ENCODE measurements around the gene DAD1.

The DAD1 gene

DNA sequence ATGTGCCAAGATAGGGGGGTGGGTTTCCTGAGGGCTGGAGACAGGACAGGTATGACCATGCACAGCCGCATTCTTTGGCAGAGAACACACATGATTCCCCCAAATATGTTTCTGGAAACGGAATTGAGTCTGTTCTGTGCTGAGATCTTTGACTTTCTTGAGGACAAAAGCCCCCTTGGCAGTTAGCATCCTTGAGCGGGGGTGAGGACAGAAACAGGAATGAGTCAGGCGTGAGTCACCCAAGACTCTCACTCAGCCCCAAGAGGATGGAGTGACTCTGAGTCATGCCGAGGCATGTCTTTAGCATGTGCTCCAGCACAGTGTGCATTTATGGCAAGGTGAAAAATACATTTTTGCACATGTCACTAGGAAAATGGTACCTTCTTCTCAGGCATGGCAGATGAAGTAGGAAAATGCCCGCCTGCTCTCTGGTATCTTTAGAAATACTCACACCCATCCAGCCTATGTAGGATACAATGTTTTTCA, 52.1 kb downstream of the DAD1 start:
- DNase-seq (ENCODE audit: low read depth) = peak; percentile 92

DNA sequence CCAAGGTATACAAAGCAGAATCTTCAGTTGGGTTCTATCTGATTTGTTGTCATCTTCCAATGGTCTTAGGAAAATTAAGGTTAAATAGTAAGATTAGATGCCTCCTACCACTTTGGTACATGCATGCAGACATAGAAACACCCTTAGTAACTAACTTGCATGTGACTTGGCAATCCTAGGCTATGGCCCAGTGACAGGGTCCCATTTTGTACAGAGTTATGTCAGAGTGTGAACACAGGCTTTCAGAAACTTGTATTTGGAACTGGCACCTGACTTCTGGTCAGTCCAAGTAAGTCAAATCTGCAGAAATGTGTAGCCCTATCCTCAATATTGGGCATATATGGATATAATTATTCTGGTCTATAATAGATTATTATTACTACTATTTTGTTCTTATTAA, 53.1 kb downstream of the DAD1 start:
- DNase-seq (ENCODE audit: low read depth) = no peak

DNA sequence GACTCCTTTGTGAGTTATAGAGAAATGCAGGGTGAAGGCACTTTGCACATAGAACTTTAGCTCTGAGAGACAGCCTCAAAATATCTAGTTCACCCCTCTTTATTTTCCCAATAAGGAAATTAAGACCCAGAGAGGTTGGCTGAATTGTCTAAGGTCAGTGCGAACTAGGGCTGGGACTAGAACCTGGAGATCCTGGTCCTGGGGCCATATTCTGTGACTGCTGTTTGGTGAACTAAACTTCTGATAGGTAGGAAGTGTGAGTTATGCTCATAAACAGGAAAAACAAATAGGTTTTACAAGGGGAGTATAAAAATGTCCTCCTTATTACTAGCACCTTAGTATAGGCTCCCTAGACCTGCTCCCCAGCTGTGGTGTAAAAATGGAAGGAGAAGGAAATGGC, 53.9 kb downstream of the DAD1 start:
- DNase-seq (ENCODE audit: low read depth) = no peak

DNA sequence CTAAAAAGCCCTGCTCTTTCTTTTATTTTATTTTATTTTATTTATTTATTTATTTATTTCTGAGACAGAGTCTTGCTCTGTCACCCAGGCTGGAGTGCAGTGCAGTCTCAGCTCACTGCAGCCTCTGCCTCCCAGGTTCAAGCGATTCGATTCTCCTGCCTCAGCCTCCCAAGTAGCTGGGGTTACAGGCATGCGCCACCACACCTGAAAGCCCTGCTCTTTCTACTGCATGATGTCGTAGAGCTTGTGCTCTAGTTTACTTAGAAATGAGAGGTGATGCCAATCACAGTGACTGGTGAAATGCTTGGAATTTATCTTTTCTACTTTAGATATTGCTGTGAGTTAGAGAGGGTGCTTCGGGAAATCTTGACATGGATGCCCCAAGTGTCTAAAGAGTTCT, 54.5 kb downstream of the DAD1 start:
- no peak for DNase-seq (ENCODE audit: low read depth)

DNA sequence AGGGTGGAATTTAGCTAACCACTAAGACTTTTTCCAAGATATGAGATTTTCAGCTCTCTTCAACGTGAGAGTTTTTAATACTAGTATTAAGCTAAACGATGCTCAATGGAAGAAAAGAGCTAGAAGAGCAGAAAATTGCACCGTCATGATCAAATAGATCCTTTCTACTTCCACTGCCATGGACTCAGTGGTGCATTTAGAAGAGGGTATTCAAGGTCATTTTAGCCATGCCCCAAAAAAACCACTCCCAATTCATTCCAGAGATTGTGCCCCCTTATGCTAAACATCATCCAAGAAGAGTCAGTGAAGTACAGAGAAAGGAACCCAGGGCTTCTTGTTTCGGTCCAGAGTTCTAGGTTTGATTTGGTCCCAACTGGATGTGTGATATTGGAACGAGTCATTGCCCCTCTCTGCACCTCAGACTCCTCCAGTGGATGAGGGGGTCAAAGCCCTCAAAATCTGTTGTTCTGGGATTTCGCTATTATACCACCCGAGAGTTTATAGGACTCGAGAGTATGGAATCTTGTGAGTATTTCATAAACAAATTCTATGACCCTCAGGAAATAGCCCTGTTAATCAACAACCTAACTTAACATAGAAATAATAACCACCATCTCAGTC, 55.2 kb downstream of the DAD1 start:
- DNase-seq (ENCODE audit: low read depth) = no peak

DNA sequence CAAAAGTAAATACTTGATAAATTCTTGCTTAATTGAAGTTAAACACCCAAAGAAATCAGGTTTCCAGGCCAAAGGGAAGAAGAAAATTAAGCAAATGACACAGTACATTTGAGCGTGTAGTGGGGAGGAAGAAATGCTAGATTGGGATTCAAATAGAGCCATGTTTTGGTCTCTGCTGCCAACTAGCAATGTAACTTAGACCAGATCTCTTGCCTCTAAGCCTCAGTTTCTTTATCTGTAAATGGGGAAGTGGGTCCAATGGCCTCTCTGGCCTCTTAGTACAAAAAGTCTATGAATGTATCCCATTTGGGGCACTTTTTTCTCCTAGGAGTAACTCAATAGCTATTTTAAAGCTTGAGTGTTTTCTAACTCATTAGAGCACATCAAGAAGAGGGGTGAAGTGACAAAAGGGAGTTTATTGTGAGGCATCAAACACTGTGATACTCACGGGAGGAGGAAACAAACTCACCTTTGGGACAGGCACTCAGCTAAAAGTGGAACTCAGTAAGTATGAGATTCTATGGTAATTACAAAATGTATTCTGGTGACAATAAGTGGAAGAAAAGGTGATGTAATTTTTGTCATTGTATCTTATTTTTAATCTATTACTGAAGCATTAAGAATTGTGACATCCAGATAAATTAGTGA, 55.8 kb downstream of the DAD1 start:
- no peak for DNase-seq (ENCODE audit: low read depth)

DNA sequence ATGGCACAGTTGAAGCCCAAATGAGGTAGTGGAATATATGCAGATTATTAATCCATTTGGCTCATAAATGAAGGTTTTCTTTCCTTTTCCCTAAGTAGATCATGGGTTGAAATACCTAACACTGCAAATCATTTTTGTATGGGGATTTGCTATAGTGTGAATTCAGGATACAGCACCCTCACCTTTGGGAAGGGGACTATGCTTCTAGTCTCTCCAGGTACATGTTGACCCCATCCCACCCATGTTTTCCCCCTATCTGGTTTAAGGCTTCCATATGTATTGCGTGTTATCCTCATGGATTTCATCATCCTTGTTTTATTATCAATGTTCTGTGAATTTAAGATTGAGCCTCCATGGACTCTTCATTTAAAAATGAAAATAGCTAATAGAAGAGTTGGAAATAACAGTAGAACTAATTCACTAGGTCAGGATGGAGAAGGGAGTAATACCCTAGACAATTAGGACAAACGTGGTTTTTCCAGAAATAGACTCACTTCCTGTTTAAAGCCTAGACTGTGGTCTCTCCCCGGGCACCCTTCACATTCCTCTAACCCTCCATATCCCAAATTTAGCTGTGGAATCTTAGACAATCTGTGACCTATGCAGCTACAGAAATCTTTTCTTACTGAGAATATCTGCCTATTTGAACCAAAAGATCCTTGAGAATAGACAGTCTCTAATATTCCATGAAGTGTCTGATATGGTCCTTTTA, 56.5 kb downstream of the DAD1 start:
- DNase-seq (ENCODE audit: low read depth) = no peak

DNA sequence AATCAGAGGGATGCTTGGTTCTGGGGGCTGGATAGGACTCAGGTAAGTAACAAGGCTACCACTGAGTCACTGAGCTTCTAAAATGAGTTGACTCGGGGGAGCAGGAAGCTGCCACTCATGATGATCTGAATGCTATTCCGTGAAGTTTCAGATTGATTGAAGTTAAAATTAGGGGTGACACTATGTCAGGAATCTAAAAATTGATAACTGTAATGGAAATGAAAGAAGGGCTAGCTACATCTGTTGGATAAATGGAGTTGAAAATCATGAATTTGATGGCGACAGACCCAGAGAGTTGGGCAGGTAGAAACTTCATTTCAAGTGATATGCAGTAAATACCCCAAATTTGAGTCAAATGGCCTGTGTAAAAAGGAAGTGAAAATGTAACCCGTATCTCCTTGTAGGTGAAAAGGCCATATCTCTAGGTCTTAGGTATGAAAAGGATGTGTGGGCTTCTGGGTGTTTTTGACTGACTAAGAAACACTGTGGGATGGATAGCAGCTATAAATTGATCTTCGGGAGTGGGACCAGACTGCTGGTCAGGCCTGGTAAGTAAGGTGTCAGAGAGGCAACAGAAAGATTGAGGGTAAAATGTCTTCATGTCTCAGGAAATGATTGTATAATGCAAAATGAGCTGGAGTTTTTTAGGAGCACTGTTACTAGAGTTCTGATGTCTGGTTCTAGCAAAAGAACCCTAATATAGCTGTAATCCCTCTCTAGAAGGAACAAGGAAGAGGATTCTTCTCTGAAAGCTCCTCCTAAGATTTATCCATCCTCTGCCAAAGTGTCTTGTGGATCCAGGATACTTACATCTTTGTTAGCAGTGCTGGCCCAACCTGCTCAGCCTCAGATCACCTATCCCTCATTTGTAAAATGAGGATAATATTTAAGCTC, 57.3 kb downstream of the DAD1 start:
- DNase-seq (ENCODE audit: low read depth) = peak; percentile 49

DNA sequence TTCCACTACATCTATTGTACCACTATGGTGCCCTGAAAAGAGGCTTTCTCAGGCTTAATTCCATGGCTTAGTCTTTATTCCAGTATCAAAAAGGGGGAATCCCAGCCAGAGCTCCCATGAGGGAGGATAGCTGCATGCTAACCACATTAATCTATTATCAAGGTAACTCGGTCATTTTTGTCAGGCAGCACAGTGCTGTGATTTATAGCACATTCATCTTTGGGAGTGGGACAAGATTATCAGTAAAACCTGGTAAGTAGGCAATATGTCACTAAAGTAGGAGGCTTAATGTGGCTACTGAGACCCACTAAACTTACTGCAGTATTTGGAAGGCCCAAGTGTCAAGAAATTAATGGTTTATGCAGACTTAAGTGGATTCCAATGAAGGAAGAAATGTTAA, 58.9 kb downstream of the DAD1 start:
- no peak for DNase-seq (ENCODE audit: low read depth)

DNA sequence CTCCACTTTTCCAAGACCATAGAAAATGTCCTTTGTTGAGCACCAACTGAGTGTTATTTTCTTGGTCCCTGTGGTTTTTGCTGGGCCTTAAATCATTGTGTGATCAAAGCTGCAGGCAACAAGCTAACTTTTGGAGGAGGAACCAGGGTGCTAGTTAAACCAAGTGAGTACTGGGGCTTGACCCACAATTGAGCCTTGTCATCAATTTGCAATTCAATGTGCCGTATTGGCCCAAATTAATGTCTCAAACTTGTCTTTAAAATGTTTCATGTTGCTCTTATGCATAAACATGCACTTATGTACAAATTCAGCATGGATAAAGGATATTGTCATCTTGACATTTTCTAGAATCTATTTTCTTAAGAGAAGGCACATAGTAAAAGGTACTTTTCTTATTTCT, 62.3 kb downstream of the DAD1 start:
- no peak for DNase-seq (ENCODE audit: low read depth)

DNA sequence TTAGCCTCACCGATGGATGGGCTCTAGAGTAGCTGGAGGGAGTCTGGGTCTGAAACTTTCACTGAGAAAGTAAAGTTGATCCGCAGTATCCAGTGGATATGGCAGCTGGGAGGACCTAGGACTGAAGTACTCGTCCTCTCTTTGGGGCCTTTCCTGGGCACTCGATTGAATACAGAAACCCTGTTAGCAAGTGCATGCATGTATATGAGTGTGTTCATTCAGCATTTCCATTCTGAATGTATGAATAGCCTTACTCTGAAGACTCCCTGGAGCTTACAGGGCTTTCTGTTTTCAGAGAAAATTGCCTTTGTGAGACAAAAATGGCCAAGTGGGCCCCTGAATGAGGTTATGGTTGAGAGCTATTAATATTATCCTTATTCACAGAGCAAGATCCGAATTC, 62.8 kb downstream of the DAD1 start:
- DNase-seq (ENCODE audit: low read depth) = no peak

DNA sequence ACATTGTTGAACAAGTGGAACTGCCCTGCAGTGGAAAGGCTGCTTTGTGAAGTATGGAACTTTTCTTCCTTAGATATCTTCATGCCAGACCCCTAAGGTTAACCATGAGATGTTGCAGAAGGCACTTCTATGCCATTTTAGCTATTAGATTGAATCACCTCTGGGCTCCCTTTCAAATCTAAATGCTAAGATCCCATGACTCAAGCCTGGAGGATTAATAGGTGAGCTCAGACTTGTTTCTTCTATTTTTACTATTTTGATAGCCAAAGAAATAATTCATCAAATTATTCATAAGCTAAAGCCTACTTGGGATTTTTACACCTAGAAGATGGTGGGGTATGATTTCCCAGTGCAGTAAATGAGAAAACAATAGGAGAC, 64.3 kb downstream of the DAD1 start:
- DNase-seq (ENCODE audit: low read depth) = no peak

DNA sequence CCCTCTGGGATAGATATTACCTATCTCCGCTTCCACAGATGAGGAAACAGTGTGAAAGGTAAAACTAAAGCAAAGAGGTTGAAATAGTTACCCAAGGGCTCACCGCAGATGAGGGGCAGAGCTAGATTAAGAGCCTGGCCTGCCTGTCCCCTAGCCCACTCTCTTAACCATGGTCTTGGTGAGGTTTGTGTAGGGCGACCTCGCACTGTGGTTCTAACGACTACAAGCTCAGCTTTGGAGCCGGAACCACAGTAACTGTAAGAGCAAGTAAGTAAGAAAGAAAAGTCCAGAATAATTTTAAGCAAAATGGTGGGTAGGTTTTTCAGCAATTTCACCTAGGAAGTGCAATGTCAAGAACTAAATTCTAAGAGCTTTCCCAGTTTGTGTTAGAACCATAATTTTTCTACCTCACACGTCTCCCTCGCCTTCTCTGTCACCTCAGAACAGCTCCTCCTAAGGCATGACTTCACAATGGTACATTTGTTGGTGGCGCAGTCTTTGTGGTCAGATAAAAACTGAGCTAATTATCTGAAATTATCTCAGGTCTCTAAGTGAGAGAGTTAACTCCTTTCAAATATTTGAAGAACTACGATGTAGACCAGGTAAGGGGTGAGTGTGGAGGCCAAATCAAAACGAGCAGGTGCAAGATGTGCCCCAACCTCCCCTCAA, 64.8 kb downstream of the DAD1 start:
- DNase-seq (ENCODE audit: low read depth) = no peak

DNA sequence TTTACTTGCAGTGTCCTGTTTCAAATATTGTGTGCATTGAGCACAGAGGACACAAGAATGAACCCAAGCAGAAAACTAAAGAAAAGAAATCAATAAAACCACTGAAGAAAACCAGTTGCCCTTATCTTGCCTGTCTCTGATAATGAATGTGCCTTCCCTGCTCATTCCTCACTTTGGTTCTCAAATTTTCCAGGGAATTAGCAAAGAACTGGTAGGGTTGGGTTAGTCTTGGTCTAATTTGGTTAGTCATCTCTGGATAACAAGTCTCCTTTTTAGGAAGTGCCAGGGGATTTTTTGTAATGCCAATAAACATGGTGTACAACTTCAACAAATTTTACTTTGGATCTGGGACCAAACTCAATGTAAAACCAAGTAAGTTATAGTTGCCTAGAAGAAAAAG, 65.7 kb downstream of the DAD1 start:
- no peak for DNase-seq (ENCODE audit: low read depth)

DNA sequence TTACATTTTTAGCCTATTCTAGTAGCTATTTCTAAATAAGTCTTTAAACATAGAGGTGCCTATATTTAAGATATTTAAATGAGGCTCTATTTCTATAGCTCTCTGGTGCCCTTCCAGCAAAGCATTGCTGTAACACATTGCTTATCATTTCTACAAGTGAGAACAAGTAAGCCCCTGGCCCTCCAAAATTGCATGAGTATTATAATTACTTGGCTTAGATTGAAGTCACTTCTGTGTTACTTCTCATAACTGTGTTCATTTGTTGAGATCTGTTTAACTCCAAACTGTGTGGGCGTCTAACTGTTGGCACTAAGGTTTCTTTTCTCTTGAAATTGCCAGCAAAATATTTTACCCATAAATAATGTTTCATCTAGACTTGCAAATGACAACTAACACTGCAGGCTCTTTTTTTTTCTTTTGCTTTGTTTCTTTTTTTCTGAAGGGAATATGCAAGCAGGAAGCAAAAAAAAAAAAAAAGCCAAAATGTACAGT, 66.5 kb downstream of the DAD1 start:
- no peak for DNase-seq (ENCODE audit: low read depth)

DNA sequence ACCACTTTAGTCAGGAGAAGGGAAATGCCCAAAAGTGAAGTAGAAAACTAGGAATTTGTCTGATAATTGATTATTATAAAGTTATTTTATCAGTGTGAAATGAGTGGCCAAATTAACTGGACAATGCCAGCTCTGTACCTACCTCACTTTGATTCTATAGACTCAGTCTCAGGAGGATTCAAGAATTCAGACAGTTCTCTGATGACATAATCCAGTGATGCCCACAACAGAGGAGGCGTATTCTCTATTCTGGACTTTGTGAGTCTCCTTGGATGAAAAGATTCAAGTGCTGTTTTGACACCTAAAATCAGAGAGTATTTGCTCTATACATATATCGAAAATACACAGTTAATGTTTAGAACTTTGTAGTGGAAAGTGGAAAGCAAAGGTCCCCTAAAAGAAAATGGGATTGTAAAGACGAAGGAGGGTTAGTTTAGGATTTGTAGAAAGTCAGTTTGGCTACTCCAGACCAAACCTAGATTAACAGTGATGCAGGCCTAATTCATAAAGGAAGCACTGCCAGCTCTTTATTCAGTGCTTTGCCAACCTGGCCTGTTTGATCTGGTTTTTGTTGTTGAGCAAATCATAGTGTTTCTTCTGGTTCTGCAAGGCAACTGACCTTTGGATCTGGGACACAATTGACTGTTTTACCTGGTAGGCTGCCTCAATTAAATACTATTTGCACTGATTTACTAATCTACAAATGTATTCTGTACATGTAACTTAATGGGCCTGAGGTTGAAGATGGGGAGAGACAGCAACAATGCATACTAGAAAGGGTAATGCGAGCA, 67.4 kb downstream of the DAD1 start:
- no peak for DNase-seq (ENCODE audit: low read depth)

DNA sequence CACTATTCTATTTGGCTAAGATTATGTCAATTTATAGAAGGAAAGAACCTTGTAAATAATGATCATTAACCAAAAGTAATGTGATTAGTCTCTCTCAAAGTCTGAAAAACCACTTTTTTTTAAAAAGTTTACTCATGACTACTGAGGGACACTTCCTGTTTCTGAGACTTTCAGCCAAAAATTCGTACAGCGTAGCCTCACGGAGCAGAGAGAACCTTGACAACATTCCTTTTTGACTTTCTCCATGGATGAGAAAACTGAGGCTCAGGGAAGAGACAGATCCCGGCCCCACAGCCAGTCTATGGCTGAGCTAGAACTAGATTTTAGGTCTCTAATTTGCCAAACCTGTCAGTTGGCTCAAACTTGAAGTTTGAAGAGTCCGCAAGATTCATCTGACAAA, 68.2 kb downstream of the DAD1 start:
- no peak for DNase-seq (ENCODE audit: low read depth)

DNA sequence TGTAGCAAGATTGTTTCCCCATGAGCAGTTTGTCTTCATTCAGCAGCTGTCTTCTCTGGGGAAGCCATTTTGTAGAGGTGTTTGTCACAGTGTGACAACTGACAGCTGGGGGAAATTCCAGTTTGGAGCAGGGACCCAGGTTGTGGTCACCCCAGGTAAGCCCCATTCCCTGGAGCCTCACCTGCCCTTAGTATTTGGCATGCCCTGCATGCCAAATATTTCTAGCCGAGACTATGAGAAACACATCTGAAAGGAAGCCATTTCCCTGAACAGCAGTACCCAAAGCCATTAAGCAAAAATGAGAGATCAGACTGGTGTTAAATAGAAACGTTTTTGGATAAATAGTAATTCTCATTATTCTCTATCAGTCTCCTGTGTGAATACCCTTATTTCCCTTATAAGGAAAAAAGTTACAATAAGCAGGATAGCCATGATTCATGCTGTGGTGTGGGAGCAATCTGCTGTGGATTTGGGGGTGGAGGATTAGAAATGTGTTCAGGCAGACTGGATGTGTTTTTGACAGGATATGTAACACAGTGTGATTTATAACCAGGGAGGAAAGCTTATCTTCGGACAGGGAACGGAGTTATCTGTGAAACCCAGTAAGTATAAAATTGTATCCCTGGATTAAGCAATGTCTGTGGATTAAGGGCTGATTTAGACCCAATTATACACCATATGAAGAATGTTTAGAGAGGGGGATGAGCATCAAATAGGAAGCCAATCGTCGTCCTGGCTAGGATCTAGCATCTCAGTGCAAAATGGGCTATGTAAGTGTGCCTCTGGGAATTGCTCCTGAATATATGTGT, 68.9 kb downstream of the DAD1 start:
- no peak for DNase-seq (ENCODE audit: low read depth)

DNA sequence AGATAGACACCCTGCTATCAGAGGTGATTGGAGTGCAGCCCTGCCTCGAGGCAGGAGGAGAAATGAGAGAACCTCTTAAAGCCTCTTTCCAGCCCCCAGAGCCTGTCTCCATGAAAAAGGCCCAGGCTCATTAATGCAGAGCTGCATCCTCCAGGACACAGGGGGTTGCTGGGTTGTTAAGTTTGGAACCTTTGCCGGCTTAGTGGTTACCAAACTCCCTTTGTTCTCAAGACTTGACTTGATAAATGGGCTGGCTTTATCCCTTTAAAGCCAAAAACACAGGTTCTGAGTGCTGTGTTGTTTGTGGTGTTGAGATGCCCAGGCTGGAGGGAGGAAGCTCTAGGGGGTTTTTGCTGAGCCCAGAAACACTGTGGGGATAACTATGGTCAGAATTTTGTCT, 71.0 kb downstream of the DAD1 start:
- no peak for DNase-seq (ENCODE audit: low read depth)

DNA sequence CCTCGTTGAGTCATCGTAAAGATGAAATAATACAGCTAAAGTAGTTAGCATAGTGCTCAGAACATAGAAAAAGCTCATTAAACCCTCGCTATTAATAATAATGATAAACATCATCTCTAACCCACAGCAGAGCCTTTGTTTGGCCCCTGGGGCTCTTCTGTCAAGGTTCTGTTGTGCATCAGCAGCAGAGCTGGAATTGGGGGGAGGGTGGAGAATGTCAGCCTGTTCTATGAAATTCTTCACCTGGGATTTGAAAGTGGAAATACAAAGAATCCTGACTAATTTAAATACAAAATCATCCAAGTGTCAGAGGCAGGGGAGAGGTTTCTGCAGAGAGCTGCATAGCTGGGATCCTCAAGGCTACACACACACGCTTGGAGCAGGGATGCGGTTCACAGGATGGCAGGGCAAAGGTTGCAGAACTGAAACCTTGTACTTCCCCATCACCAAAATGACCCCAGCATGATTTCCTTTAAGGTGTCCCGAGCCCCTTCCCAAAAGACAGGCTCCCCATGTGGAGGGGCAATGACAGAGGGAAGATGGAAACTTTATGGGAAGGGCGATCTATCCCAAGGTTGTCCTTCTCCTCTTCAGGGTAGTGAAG, 71.8 kb downstream of the DAD1 start:
- DNase-seq (ENCODE audit: low read depth) = no peak

All from stimulated activated CD4-positive, alpha-beta T cell treated with anti-CD3 and anti-CD28 coated beads, Interleukin-2, amount 100 ng/mL, for 4 hours (primary cell).